T-helper 9 cell (primary cell): ENCODE data around the gene PARD3.

Experiments used
- DNase-seq: peaks from one replicate; pipeline ENCODE4 v3.0.0-alpha.2; 2020

Gene PARD3

GRCh38 chr10:34737772-34738169 is 77.3 kb downstream of the PARD3 start:
- DNase-seq: no peak

- DNase-seq: no peak
These were observed 77.9 kb downstream of the PARD3 start for GRCh38 chr10:34736976-34737771.

- DNase-seq: no peak
These were observed 80.2 kb downstream of the PARD3 start for GRCh38 chr10:34734918-34735317.

- no peak for DNase-seq
These were observed 82.2 kb downstream of the PARD3 start for GRCh38 chr10:34732926-34733325.

GRCh38 chr10:34731885-34732701 is 83.0 kb downstream of the PARD3 start:
- DNase-seq: no peak

GRCh38 chr10:34731213-34731612 is 83.9 kb downstream of the PARD3 start:
- no peak for DNase-seq

GRCh38 chr10:34730726-34731125 is 84.4 kb downstream of the PARD3 start:
- no peak for DNase-seq

GRCh38 chr10:34729619-34730018 is 85.5 kb downstream of the PARD3 start:
- no peak for DNase-seq

- DNase-seq: no peak
These were observed 86.7 kb downstream of the PARD3 start for GRCh38 chr10:34728361-34728760.

GRCh38 chr10:34727595-34728033 is 87.5 kb downstream of the PARD3 start:
- DNase-seq: no peak

- DNase-seq: no peak
These were observed 88.2 kb downstream of the PARD3 start for GRCh38 chr10:34726862-34727261.

- DNase-seq: no peak
These were observed 91.3 kb downstream of the PARD3 start for GRCh38 chr10:34723750-34724149.

GRCh38 chr10:34722404-34722803 is 92.7 kb downstream of the PARD3 start:
- no peak for DNase-seq

GRCh38 chr10:34721208-34721840 is 93.8 kb downstream of the PARD3 start:
- DNase-seq: no peak

GRCh38 chr10:34719746-34720145 is 95.3 kb downstream of the PARD3 start:
- no peak for DNase-seq

GRCh38 chr10:34719328-34719727 is 95.8 kb downstream of the PARD3 start:
- no peak for DNase-seq

- DNase-seq: no peak
These were observed 97.7 kb downstream of the PARD3 start for GRCh38 chr10:34717429-34717828.

- no peak for DNase-seq
These were observed 98.1 kb downstream of the PARD3 start for GRCh38 chr10:34716958-34717357.

- DNase-seq: no peak
These were observed 98.9 kb downstream of the PARD3 start for GRCh38 chr10:34716234-34716633.

- no peak for DNase-seq
These were observed 99.4 kb downstream of the PARD3 start for GRCh38 chr10:34715511-34716187.

GRCh38 chr10:34713875-34714274 is 101.2 kb downstream of the PARD3 start:
- no peak for DNase-seq

- no peak for DNase-seq
These were observed 103.6 kb downstream of the PARD3 start for GRCh38 chr10:34711500-34711899.

- DNase-seq: no peak
These were observed 104.7 kb downstream of the PARD3 start for GRCh38 chr10:34710391-34710751.
